Measurements from ENCODE around the gene REEP1.

DNA sequence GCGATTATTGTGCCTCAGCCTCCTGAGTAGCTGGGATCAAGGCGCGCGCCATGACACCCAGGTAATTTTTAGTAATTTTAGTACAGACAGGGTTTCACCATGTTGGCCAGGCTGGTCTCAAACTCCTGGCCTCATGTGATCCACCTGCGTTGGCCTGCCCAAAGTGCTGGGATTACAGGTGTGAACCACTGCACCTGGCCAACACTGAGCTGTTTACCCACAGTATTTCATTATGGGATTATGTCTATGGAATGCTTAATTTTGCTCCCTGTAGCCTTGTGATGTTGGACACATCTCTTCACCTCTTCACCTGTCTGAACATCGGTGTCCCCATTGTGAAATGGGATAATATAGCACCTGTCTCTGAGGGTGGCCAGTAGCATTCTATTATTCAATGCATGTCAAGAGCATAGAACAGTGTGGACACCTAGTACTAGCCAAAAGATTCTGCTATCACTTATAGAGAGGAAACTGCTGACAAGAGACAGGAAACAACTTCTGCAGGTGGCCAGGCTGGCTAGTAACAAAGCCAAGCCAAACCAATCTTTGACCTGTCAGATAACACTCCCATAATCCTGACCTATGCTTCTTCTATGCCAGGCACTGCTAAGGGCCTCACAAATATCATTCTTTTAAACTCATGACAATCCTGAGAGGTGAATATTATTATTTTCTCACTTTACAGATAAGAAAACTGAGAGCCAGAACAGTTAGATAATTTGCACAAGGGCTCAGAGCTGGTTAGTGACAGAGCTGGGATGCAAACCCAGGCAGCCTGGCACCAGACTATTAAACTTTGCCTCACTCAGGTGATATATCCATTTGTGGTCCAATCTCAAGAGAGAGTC, 29.4 kb upstream of the REEP1 start:
- TF ChIP-seq EZH2 (IDR thresholded peaks at IDR 0.05; ENCODE audit: insufficient read depth, poor library complexity, severe bottlenecking) (no peak), EZH2phosphoT487 (IDR thresholded peaks at IDR 0.05; ENCODE audit: insufficient read depth, low read depth) (no peak)
